Bone marrow (tissue), 2 donors: ENCODE data around the gene TWIST2.

Experiments used
- DNase-seq, 2 donors: peaks; one replicate each; lab custom pipeline; 2025; lab: John Stamatoyannopoulos, UW

TWIST2 gene

DNA sequence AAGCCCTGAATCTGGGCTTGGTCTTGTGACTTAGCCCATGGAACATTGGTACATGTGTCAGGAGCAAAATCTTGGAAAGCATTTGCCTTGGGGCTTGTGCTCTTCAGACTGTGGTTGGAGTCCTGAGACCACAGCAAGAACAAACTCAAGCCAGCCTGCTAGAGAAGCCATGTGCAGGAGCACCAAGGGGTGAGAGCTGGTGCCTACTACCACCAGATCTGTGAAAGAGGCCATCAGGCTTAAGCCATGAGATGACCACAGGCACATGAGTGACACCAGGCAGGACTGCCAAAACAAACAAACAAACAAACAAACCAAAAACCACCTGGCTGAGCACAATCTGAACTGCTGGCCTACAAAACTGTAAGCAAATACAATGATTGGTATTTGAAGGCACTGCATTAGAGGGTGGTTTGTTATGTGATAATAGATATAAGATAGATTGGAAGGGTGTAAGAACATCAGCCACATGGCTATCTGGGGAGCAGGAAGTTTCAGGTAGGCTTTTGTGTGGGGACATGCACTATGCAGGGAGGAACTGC lies 9.0 kb upstream of the TWIST2 start:
- DNase-seq = no peak

DNA sequence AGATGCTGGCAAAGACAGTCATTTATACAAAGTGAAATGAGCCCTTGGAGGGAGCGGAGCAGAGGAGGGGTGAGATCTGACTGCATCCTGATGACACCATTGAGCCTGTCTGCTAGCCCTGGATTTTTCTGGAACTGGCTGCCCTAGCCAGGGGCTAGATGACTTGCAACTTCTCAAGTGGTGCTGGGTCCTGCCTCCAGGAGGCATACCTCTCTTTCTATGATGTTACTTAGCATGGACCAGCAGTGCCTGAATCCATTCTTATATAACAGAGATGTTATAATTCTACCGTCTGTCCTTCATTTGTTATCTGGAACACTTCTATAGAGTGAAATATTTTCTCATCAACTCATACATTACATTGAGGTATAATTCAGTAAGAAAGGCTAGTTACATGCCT lies 8.5 kb upstream of the TWIST2 start:
- DNase-seq = no peak

DNA sequence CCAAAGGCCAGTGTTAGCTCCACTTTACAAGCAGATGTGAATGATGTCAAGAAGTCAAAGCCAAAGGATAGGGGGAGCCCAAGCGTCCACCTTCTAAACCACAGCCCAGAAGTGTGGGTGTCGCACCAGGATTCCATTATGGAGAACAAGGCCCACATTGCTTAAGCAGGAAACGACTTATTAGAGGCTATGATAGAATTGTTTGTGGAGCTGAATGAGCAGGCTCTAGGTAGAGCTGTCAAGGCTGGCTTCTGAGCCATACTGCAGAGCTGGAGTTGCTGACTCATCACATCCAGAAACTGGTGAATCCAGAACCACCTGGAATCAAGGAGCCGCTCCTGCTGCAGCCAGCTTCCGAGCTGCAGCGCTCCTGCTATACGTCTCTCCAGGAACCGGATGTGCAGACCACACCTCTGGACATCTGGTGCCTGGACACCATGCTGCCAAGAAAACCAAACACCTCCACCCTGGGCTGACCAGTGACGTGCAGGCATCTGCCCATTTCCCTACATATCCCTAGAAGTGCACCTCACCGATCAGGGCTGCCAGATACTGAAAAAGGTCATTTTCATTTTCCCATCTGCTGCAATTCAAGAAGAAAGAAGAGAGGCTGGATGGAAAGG lies 6.2 kb upstream of the TWIST2 start:
- no peak for DNase-seq

DNA sequence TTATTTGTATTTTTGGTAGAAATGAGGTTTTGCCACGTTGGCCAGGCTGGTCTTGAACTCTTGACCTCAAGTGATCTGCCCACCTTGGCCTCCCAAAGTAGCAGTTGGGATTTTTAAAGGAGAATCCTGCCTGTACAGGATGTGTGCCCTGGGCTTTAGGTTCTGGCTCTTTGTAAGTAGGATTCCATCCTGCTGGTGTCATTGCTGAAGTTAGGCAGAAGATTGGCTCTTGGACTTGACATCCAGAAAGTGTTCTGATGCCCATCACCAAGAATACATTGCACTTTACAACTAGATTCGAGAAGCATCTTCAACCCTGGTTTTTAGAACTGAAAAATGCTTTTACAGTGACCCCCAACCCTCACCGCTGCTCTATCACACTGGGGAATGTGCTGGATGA lies 4.4 kb upstream of the TWIST2 start:
- no peak for DNase-seq

DNA sequence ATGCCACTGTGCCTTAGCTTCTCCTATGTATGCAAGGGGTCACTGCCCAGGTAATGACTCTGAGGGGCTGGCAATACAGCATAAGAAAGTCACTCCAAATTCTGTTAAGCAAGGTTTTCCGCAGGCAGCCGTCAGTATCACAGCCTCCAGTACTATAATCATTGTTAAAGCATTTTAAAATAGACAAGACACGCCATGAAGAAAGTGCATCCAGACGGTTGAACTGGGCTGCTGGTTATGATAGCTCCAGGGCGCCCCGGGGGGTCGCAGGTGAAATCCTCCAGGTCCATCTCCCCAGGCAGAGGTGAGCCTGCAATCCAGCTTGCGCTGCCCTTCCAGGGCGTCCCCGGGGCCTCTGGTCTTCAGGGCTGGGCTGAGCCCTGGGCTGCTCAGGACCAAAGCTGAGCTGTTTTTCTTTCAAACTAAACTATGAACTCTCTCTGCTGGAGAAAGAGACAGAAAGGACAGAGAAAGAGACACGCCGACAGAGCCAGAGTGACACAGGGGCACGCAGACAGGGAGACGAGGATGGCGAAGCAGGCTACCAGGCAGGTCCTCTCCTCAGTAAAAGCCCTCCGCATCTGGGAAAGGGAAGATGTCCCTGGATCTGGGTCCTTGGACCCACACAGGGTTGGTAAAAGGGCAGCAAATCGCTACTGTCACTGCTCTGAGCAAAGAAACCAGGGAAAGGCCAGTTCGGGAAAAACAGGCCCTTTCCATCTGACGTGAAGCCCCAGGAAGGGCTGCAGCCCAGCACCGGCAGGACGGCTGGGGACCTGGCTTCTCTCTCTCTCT lies 2.1 kb upstream of the TWIST2 start:
- DNase-seq = no peak

DNA sequence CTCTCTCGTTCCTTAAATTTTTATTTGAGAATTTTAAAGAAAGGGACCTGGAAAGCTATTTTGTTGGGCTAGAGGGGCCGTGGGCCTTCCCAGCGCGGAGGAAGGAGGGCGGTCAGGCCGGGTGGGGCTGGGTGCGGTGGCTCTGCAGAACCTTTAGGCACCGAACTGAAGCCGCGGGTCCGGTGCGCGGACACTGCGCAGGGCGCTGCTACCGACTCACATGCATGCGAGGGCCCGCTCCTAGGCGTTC lies 1.6 kb upstream of the TWIST2 start:
- DNase-seq = no peak

DNA sequence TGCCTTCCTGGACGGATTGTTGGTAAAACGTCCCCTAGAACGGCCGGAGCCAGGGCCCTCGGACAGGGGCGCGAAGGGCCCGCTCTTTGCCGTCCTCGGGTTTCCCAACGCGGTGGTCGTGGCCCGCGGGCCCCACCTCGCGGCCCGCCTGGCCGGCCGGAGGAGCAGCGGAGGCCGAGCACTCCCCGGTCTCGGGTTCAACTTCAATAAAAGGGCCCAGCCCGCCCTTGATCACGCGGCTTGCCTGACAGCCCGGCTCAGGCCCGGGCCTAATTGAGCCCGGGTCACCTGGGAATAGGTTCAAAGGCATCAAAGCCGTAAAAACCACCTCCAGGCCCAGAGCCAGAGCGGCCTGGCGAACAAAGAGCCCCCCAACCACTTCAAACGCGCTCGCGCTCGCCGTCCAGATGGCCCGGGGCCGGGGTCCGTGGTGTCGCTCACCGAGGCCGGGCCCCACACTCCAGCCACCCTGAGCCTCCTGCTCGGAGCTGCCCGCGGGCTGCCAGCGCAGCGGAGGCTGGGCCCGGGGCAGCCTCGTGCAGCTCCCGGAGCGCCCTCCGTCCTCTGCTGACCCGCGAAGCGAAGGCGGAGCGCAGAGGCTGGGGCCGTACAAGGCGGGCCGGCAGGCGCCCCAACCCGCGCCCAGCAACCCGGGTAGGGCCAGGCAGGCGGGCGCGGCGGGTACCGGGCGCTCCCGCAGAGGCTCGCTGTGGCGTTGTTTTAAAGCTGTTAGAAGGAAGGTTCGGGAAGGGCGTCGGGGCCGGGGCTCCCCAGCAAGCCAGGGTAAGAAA lies 1.1 kb upstream of the TWIST2 start:
- no peak for DNase-seq

DNA sequence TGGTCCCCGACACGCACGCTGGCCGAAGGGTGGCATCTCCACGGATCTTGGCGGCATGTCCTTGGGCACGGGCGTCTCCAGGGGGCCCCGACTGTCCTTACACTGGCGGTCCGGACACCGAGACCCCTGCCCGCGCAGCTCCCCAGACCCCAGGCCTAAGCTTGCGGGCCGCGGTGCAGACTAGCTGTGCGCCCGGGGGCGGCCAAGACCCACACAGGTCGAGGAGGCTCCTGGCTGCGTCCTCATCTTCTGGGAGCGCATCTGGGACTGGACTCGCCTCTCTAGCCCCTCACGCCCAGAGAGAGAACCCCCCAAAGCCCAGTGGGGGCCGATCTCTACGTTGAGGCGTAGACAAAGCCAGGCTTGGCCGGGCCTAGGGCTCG lies 475 bp upstream of the TWIST2 start:
- DNase-seq = no peak

DNA sequence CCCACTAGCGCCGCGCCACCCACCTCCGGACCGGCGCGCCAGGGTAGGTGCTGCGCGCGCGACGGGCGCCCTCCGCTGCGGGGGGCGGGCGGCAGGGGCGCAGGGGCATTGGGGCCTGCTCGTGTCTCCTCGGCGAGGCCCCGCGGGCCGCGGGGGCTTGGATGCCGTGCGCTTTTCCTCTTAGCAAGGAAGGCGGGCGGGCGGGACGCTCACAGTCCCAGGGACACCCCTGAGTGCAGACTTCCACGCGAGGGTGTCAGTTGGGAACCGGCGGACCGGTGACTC lies 748 bp downstream of the TWIST2 start:
- no peak for DNase-seq

DNA sequence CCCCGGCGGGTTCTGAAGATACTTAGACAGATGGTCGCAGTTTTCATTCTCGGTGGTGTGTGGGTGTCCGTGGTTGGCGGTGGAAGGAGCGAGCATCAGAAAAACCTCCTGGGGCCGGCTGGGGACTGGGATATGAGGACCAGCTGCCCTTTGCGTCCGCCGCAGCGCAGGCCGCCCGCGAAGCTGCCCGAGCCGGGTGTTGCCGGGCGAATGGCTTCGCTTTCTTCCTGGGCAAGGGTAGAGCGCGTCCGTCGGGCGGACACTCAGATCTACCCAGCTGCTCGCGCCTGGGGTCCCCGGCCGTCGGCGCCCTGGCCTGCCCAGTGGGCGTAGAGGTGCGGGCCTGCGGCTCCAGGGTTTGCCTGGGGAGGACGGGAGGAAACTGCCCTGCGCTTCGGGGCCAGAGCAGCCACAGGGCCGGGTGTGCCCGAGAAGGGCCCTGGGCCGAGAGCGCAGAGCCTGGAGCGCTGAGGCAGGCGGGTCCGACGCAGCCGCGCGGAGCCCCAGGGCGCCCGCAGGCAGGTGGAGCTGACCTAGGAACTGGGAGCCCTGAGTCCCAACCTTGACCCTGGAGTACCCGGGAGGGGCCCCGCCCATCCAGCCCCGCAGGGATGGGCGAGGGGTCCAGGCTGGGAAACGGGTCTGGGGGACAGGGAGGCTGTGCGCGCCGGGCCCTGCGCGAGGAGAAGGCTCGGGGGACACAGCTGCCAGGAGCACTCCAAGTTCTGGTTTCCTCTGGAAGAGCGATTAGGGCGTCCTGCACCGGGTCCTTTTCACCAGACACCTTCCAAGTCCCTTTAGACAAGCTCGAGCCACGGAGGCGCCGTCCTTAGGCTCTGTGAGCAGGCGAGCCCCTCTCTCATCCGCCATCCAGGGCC lies 1.3 kb downstream of the TWIST2 start:
- DNase-seq = no peak

DNA sequence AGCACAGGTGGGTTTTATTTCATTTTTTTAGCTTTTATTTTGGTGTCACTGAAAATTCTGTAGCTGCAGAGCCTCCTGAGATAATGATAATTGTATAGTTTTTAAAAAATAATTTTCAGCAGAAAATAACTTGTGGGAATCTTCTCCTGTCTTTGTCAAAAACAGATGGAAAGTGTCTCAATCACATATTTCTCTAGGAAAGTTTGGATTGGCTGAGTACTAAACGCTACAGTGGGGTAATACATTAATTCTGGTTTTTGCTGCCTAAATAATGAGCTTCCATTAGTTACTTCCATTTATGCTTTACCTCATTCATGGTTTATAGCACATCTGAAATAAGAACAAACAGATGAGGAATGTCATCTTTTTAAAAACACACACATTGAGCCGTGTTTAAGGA lies 2.2 kb downstream of the TWIST2 start:
- DNase-seq = no peak

DNA sequence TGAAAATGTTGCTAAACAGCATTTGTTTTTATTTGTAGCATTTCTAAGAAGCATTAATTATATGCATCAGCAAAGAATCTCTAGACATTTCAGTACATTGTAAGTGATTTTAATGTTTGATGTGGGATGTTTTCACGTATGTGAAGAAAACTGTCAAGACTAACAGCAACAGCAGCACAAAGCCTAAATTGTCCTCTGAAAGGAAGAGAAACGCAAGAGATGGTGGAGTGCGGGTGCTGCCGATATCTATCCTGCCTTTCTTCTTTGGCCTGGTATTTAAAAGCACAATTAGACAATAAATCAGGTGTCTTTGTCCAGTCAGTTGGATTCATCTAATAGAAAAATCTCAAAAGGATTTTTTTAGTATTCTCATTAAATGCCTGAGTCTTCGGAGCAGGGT lies 3.1 kb downstream of the TWIST2 start:
- DNase-seq = no peak

DNA sequence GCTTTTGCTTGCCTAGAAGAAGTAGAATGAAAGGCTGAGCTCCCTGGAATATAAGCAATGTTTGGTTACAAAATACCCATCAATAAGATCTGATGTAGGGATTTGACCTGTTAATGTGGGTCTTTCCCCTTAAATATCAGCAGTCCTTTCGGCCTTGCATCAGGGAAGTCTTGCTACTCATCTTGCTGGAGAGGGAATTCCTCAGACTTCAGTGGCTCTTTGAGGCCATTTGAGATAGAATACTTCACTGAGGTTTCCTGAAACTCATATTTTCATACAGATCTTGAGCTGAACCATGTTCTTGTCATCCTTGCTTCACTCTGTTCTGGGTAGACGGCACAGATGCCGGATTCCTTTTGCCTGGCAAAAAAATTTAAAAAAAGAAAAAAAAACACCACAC lies 3.9 kb downstream of the TWIST2 start:
- no peak for DNase-seq

DNA sequence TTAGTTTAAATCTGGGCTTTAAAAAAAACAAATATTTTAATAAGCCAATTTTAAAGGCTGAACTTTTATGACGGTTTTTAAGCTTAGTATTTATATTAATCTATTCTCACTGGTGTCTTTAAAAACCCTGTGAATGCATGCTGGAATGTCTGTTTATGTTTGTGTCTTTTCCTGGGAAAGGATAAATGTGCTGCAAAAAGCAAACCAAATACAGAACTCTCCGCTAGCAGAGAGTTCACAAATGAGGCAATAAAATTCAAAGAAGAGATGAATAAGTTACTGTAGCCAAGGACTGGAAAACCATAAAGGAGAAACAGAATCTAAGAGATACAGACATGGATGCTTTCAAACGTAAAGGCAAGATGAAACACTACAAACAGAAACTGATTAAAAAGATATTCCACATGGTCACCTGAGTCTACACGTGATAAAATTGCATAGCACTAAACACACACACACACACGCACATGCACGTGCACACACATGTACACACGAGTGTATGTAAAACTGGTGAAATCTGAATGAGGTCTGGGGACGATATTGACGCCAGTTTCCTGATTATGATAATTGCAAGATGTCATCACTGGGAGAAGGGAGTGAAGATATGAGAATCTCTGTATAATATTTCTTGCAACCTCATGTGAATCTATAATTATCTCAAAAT lies 4.5 kb downstream of the TWIST2 start:
- DNase-seq = no peak

DNA sequence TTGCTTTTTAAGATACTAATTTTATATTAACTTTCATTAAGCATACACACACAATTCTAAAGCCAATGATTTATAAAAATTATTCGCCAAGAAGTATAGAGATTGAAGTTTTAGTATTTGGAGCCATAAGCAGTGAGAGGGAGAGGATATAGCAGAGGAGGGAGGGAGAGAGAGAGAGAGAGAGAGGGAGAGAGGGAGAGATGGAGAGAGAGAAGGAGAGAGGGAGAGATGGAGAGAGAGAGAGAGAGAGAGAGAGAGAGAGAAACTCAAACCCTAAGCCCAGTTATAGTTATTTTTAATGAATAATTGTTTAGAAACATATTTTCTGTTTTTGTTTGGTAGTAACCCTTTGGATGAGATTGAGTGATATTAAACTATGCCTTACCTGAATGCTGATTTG lies 5.3 kb downstream of the TWIST2 start:
- no peak for DNase-seq

DNA sequence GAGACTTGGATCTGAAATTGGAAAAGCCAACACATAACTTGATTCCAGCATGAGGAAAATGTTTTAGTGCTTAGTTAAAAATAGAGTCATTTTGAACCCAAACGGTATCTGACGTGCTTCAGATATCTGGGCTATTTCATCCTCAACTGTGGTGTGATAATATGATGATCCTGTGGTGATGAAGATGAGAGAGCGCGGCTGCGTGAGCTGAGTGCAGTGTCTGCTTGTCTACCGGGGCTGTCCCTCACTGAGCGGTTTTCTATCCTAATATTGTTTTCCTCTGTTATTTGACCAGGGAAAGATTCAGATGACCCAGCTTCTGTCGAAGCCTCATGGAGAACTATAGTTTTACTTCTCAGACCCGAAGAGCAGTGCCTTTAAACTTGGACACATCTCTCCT lies 5.8 kb downstream of the TWIST2 start:
- DNase-seq = no peak

DNA sequence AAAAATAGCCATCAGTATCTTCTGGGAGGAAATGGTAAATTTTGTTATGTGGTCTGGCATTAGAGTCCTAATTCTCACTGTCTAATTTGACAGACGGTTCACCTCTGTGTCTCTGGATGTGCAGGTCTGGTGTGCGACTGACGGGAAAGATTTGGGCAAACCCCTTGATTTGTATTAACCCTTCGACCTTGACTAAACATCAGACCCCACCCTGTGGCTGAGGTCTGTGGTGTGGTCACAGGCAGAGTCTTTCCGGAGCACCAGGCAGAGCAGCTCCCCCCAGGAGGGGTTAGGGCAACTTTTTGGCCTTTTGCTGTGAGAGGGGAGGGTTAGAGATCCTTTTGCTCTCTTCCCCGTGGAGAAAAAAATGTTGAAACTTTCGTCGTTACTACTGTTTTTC lies 6.4 kb downstream of the TWIST2 start:
- DNase-seq = no peak

DNA sequence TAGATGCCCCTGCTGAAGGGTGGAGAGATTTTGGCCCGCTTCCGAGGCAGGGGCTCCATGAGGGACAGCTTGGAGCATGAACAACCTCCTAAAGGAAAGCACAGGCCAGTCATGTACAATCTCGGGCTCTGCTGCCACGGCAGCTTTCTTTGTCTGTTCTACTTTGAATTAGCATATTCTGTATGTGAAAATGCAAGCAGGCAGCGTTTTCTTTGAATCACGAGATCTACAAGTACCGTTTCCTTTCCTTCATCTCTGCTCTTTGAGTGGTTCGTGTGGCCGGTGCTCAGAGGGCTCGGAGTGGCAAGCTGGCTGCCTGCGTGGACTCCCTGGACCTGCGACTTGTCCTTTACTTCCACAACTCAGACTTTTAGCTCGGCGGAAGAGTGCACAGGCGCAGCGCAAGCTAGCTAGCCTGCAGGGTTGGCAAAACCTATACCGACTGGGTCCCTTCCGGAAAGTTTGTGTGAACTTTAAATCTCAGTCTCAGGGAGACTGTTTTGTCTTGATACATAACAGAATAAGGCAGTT lies 6.9 kb downstream of the TWIST2 start:
- no peak for DNase-seq

DNA sequence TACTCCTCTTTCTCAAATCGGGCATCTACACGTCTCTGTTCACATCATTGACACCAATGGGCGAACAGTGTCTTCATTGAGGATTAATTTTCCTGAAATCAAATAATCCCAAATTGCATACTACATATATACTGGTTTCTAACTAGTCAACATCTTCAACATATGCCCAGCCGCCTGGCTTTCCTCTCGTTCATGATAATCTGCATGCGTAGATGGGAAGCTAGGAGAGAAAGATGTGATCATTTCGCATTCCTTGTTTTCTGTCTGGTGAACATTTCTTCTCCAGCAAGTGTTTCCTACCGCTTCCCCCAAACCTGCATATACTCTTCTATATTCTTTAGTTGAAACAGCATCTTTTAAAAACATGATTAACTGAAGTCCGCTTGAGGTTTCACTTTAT lies 7.4 kb downstream of the TWIST2 start:
- no peak for DNase-seq

DNA sequence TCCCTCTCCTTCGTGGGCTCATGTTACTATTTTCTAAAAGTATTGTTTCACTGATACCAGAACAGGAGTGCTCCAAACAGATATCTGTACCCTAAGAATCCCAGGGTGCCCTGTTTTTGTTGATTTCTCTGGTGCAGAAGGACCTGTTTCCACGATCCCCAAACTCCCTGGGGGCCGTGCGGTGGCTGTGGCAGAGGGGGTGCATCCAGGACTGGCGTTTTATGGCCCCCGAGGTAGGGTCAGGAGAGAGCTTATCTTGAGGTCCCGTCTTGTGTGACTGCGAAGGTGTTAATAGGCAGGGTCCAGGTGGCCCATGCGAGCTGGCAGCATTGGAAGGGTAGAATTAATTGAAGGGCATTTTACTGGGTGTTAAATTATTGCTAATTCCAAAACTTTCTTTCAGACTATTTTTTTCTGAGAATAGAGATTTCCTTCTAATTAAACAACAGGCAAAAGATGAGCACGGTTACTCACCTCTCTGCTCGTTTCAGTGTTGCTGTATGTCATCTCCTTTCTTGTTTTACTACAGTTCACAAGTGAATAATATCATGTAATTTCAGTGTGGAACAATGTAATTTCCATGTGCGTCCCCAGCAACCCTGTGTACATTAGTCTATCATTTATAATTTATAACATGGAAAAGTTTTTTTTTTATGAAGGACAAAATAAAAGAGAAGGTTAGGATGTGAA lies 8.2 kb downstream of the TWIST2 start:
- no peak for DNase-seq
